ENCODE data around the gene ICE2. TPM values are rescaled to one million over a fixed set of nuclear protein-coding genes. Genes with fewer than 3 reads are reported as not detected.
A peak's percentile ranks its signal among the peaks of the same experiment; 100 is the strongest.

The ICE2 gene
- total RNA-seq, 2 donors from 2014 or later, result 89.4 to 99.7 TPM

DNA sequence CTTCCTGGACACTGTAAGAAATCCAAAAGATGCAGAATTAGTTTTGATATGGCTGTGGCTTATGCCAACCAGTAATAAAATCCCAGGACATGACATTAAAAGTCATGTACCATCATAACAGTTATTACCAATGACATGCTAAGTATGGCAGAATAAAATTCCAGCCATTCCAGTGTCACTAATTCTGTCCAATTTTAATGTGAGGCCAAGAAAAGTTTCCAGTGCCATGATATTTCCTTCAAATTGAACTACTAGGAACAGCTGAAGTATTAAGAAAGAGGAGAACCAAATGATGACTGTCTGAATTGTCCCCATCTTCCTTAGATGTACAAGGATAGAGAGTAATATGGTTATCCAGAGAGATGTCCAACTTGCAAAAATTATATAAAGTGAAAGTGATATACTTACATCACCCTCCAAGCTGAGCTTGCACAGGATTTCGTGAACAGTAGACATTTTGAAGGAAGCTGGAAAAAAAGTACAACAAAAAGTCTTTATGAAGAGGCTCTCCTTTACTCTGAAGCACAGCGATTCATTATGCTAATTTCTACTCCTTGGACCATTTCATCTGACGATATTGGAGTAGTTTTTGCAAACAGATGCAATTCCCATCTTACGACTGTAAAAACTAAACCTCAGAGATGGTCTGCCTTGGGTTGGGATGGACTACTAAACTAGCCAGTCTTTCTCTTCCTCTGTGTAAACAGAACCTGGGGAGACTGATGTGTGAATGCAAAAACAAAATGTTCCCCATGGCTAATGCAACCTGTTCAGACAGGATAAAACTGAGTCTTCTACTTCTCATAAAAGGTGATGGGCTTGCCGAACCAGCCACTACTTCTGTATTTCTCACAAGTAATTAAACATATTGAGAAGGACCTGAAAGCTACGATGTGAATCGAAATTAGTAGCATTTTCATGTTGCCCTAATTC is 93.1 kb downstream of the ICE2 start:
- H3K27ac ChIP-seq (ENCODE audit: low read depth, low read length), result no peak overlapping the region
- Mint-ChIP-seq H3K4me3 (no peak overlapping the region), H3K27me3 (ENCODE audit: insufficient read depth) (no peaks in the 10 kb centered on the region), H3K4me1 (peaks cover 24% of the 10 kb centered on the region), H3K9me3 (no peaks in the 10 kb centered on the region), H3K27ac (no peak overlapping the region), H3K36me3 (ENCODE audit: low read depth) (peaks cover 51% of the 10 kb centered on the region)
- peaks cover 17% of the 10 kb centered on the region for H3K4me1 ChIP-seq (ENCODE audit: control insufficient read depth, insufficient read depth, low read length)
- H3K9me3 ChIP-seq (ENCODE audit: control insufficient read depth, low read length), result no peaks in the 10 kb centered on the region
- H3K36me3 ChIP-seq (ENCODE audit: control insufficient read depth, insufficient read depth, low read length), result peaks cover 85% of the 10 kb centered on the region
- no peak overlapping the region for H3K9ac ChIP-seq (ENCODE audit: extremely low read depth, low read length, poor library complexity, severe bottlenecking)
- H3K4me3 ChIP-seq (ENCODE audit: low read length), result no peak overlapping the region
- TF ChIP-seq CTCF (conservative IDR thresholded peaks at IDR 0.05), result no peak
- DNase-seq, result peak; percentile 16
- no peaks in the 10 kb centered on the region for H3K27me3 ChIP-seq (ENCODE audit: control insufficient read depth, insufficient read depth, low read length, poor library complexity, severe bottlenecking)
- WGBS, 2 experiments (ENCODE audit: insufficient coverage in 1 of 2, insufficient read length in 1 of 2), result 93 to 94% methylated on average over 6 to 7 of the region's 7 CpGs

GRCh38 chr15:60384526-60385126 is 94.3 kb downstream of the ICE2 start:
- Mint-ChIP-seq H3K27me3 (ENCODE audit: insufficient read depth) (no peaks in the 10 kb centered on the region), H3K27ac (no peak overlapping the region), H3K4me3 (no peak overlapping the region), H3K4me1 (peaks cover 11% of the 10 kb centered on the region), H3K36me3 (ENCODE audit: low read depth) (peaks cover 58% of the 10 kb centered on the region), H3K9me3 (no peaks in the 10 kb centered on the region)
- peaks cover 83% of the 10 kb centered on the region for H3K36me3 ChIP-seq (ENCODE audit: control insufficient read depth, insufficient read depth, low read length)
- WGBS, 2 experiments (ENCODE audit: insufficient coverage in 1 of 2, insufficient read length in 1 of 2), result 85 to 94% methylated on average over 2 to 3 of the region's 3 CpGs
- no peak for DNase-seq
- H3K27ac ChIP-seq (ENCODE audit: low read depth, low read length), result no peak overlapping the region
- H3K4me3 ChIP-seq (ENCODE audit: low read length), result no peak overlapping the region
- H3K9ac ChIP-seq (ENCODE audit: extremely low read depth, low read length, poor library complexity, severe bottlenecking), result no peak overlapping the region
- peaks cover 7% of the 10 kb centered on the region for H3K4me1 ChIP-seq (ENCODE audit: control insufficient read depth, insufficient read depth, low read length)
- no peak for TF ChIP-seq CTCF (conservative IDR thresholded peaks at IDR 0.05)
- H3K27me3 ChIP-seq (ENCODE audit: control insufficient read depth, insufficient read depth, low read length, poor library complexity, severe bottlenecking), result no peaks in the 10 kb centered on the region
- no peaks in the 10 kb centered on the region for H3K9me3 ChIP-seq (ENCODE audit: control insufficient read depth, low read length)

GRCh38 chr15:60384053-60384452 is 94.9 kb downstream of the ICE2 start:
- no peak overlapping the region for H3K9ac ChIP-seq (ENCODE audit: extremely low read depth, low read length, poor library complexity, severe bottlenecking)
- no peak overlapping the region for H3K27ac Mint-ChIP-seq
- peaks cover 83% of the 10 kb centered on the region for H3K36me3 ChIP-seq (ENCODE audit: control insufficient read depth, insufficient read depth, low read length)
- no peaks in the 10 kb centered on the region for H3K27me3 Mint-ChIP-seq (ENCODE audit: insufficient read depth)
- H3K4me1 Mint-ChIP-seq, result peaks cover 7% of the 10 kb centered on the region
- no peaks in the 10 kb centered on the region for H3K27me3 ChIP-seq (ENCODE audit: control insufficient read depth, insufficient read depth, low read length, poor library complexity, severe bottlenecking)
- WGBS, 2 experiments (ENCODE audit: insufficient coverage in 1 of 2, insufficient read length in 1 of 2), result 89 to 96% methylated on average over 2 of the region's 3 CpGs
- H3K9me3 Mint-ChIP-seq, result no peaks in the 10 kb centered on the region
- H3K4me3 ChIP-seq (ENCODE audit: low read length), result no peak overlapping the region
- peaks cover 60% of the 10 kb centered on the region for H3K36me3 Mint-ChIP-seq (ENCODE audit: low read depth)
- no peak for DNase-seq
- no peak overlapping the region for H3K27ac ChIP-seq (ENCODE audit: low read depth, low read length)
- H3K4me3 Mint-ChIP-seq, result no peak overlapping the region
- no peak for TF ChIP-seq CTCF (conservative IDR thresholded peaks at IDR 0.05)
- H3K4me1 ChIP-seq (ENCODE audit: control insufficient read depth, insufficient read depth, low read length), result peaks cover 2% of the 10 kb centered on the region
- H3K9me3 ChIP-seq (ENCODE audit: control insufficient read depth, low read length), result no peaks in the 10 kb centered on the region

Data from endodermal cell (in vitro differentiated cells).